Measurements from ENCODE around the gene MYO1D.

DNA sequence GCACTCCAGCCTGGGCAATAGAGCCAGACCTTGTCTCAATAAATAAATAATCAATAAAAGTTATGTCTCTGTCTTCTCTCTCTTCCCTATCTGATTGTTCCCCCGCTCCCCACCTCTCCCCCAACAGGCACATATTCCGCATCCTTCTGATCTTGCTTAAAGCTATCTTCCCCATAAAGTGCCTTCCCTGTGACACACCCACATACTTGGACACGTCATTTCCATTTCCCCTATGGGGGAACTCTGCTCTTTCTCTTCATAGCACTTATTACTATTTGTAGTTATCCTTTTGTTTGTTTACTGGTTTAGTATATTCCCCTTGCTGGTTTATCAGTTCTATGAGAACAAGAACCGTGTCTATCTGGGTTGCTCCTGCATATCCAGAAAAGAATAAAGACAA lies 14.9 kb downstream of the MYO1D start:
- TF ChIP-seq, protein P1, sequence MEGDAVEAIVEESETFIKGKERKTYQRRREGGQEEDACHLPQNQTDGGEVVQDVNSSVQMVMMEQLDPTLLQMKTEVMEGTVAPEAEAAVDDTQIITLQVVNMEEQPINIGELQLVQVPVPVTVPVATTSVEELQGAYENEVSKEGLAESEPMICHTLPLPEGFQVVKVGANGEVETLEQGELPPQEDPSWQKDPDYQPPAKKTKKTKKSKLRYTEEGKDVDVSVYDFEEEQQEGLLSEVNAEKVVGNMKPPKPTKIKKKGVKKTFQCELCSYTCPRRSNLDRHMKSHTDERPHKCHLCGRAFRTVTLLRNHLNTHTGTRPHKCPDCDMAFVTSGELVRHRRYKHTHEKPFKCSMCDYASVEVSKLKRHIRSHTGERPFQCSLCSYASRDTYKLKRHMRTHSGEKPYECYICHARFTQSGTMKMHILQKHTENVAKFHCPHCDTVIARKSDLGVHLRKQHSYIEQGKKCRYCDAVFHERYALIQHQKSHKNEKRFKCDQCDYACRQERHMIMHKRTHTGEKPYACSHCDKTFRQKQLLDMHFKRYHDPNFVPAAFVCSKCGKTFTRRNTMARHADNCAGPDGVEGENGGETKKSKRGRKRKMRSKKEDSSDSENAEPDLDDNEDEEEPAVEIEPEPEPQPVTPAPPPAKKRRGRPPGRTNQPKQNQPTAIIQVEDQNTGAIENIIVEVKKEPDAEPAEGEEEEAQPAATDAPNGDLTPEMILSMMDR (IDR thresholded peaks at IDR 0.05): no peak
- no peak for TF ChIP-seq POLR2A (IDR thresholded peaks at IDR 0.05)

Data from body of pancreas (tissue), 4 donors.